Jurkat, Clone E6-1 (cell line): ENCODE measurements around the gene IFT81.
"Not testable (repeated sequence)": the region's sequence is repeated elsewhere in the genome, so short reads cannot be mapped to it uniquely, and the experiment has no call there.

Experiments used
- DNase-seq: peaks from one replicate; pipeline ENCODE4 v3.0.0-alpha.2; 2011; ENCODE audit warnings: low read depth, low spot score
- H3K4me3 ChIP-seq: 2 replicates; pipeline ENCODE4 v1.5.1; 2011; ENCODE audit warnings: mild to moderate bottlenecking, low read length, control low read depth, moderate library complexity

IFT81 gene

GRCh38 chr12:110185626-110186025, 61.5 kb downstream of the IFT81 start:
- no peak overlapping the region for H3K4me3 ChIP-seq
- DNase-seq = no peak

DNA sequence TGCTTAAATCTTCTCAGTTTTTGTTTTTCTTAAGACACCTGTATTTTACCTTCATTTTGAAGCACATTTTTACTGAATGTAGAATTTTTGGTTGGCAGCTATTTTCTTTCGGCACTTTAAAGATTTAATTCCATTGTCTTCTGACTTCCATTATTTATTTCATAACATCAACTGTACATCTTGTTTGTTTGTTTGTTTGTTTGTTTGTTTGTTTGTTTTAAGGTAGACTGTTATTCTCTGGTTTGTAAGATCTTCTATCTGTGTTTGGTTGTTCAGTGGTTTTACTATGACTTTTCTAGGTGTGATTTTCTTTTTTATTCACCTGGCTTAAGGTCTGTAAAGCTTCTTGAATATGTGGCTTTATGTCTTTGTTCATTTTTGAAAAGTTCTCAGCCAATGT, 61.9 kb downstream of the IFT81 start:
- no peak for DNase-seq
- no peak overlapping the region for H3K4me3 ChIP-seq

DNA sequence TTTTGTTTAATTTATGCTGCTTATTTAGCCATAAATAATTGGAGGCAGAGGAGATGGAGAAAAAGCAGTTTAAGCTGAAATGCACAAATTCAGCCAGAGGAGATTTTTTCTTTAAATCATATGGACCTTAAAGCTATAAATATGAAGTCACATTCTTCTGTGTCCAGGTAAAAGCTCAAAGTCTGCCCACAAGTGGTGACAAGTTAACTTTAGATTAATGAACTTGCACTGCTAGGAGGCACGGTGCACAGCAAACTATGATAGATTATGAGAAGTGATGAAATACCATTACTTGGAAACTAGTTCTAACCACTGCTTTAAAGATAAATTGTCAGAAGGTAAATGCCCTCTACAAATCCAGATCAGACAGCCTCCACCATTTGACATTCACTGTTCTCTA, 69.0 kb downstream of the IFT81 start:
- DNase-seq = no peak
- H3K4me3 ChIP-seq = no peak overlapping the region

GRCh38 chr12:110197003-110197402, 72.8 kb downstream of the IFT81 start:
- no peak overlapping the region for H3K4me3 ChIP-seq
- no peak for DNase-seq

DNA sequence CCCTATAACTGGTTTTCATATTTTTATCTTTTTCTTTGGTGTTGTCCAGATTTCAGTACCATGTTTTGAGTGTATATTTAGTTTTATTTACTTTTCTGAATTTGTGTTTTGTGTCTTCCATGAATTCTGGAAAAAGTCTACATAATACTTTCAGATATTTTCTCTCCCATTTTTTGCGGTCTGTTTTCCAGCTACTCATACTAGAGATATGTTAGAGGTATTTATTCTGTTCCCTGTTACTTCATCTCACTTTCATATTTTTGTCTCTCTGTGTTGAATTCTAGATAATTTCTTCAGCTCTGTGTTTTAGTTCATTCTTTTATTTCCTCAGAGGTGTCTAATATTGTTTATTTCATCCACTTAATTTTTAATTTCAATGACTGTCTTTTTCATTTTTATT, 74.2 kb downstream of the IFT81 start:
- DNase-seq = no peak
- no peak overlapping the region for H3K4me3 ChIP-seq

DNA sequence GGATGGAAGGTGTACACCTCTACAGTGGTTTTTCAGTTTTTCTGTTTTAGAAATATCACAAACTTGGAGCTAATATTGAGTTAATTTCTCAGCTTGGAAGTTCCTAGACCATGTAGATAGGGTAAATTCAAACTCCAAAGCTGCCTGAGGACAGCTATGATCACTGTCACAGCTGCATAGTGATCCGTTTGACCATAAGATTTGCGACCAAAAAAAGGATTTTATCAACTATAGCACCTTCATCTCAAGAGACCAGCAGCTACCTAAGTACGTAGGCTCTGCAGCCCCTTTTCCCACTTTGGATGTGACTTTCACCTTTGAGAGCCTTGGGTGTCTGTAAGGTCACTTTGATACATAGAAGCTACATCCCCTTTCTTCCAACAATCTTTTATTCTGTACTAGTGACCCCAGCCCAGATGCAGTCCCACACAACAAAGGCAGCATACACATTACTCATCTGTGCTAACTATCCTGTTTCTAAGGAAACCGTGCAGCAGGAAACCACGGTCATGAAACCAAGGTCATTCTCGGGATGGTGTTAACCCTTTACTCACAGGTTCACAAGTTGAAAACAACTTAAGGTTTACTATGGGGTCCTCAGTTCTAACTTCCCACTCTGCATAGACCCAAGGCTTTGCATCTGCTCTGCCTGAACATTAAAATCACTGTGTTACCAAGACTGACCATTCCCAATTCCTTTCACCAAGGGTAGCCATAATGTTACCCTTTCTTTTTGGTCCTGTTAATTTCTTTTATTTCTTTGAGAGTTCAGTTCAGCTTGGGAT, 75.4 kb downstream of the IFT81 start:
- DNase-seq = peak; percentile 10
- no peak overlapping the region for H3K4me3 ChIP-seq

- DNase-seq = no peak
- H3K4me3 ChIP-seq = no peak overlapping the region
Observed at GRCh38 chr12:110200124-110200417, 75.9 kb downstream of the IFT81 start.

DNA sequence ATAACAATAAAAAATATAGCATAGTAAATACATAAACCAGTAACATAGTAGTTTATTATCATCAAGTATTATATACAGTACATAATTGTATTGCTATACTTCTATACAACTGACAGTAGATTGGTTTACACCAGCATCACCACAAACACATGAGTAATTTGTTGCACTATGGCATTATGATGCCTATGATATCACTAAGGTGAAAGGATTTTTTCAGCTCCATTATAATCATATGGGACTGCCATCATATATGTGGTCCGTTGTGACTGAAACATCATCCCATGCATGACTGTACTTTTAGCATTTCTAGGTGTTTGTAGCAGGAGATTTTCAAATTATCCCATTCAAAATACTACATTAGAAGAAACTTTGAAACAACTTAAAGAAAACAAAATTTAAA, 77.8 kb downstream of the IFT81 start:
- DNase-seq = no peak
- H3K4me3 ChIP-seq = no peak overlapping the region

DNA sequence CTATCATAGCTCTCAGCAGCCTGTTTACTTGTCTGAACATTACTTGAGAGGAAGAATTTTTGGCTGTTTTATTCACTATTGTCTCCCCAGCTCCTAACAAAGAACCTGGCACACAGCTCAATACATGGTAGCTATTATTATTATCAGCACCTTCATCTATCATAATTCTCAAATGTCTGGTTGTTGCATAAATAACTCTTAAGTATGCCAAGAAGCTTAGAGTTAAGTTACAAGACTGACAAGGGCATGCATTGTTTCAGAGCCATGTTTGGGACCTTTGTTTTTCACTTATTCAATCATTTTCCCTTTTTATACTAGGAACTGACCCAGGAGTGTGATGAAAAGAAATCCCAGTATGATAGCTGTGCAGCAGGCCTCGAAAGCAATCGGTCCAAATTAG, 79.4 kb downstream of the IFT81 start:
- DNase-seq = no peak
- no peak overlapping the region for H3K4me3 ChIP-seq

DNA sequence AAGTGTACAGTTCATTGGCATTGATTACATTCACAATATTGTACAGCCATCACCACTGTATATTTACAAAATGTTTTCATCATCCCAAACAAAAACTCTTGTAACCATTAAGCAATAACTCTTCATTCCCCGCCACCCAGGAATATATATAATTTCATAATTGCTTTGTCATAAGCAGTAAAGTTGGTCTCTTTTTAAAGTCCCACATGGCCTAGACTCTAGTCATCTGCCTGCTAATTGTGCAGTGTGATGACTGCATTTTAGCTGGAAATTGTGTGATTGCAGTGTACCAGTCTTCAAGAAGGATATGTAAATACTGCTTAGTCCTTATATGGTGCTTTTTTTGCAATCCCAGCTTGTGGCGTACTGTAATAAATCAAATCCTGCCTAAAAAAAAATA, 81.8 kb downstream of the IFT81 start:
- H3K4me3 ChIP-seq = no peak overlapping the region
- DNase-seq = no peak

- not testable (repeated sequence) for H3K4me3 ChIP-seq, DNase-seq
Observed at GRCh38 chr12:110211639-110212536, 87.7 kb downstream of the IFT81 start.

- no peak for DNase-seq
- no peak overlapping the region for H3K4me3 ChIP-seq
Observed at GRCh38 chr12:110217996-110218674, 94.0 kb downstream of the IFT81 start.

- DNase-seq = no peak
- no peak overlapping the region for H3K4me3 ChIP-seq
Observed at GRCh38 chr12:110222027-110222426, 97.9 kb downstream of the IFT81 start.

DNA sequence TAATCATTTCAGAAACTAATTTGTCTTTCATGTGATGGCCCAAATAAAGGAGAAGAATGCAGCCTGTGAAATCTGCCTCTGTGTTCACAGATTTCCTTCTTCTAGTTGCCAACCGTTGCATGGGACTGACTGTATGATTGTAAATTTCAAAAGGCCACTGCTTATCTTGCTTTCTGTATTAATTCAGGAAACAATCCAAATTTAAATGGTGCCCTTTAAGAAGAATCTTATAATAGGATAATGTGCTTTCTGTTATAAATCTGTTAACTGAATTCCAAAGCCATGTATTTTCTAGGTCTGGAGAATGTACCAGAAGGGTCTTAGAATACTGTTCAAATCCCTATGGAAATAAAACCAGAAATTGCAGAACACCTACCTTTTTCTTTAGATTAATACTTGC, 98.3 kb downstream of the IFT81 start:
- no peak overlapping the region for H3K4me3 ChIP-seq
- no peak for DNase-seq

GRCh38 chr12:110223777-110224378, 99.7 kb downstream of the IFT81 start:
- H3K4me3 ChIP-seq = no peak overlapping the region
- DNase-seq = no peak

GRCh38 chr12:110224379-110225304, 100.5 kb downstream of the IFT81 start:
- no peak overlapping the region for H3K4me3 ChIP-seq
- peak; percentile 5 for DNase-seq

DNA sequence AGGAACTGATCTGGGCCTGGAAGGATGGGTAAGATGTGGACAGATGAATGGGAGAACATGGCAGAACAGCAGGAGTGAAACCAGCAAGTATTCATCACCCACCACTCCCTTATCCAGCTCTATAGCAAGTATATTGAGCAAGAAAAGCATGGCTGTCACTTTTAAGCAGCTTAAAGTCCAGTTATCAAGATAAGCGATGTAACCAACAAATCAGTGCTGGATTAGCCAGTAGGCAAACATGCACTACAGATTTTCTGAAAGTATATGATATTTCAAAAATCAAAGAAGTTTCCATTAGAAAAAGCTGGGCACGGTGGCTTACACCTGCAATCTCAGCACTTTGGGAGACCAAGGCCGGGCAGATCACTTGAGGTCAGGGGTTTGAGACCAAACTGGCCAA, 103.0 kb downstream of the IFT81 start:
- no peak for DNase-seq
- no peak overlapping the region for H3K4me3 ChIP-seq

DNA sequence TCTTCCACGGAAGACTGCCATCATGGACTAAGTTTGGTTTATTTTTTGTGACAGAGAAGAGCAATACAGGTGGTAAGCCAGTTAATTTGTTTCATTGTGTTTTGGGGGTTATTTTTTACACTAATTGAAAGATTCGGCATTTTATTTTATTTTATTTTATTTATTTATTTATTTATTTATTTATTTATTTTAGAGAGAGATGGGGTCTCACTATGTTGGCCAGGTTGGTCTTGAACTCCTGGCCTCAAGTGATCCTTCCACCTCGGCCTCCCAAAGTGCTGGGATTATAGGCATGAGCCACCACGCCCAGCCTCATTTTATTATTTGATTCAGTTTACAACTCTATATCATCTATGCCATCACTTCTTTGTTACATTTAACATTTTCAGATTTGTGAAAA, 104.2 kb downstream of the IFT81 start:
- H3K4me3 ChIP-seq, DNase-seq: not testable (repeated sequence)

DNA sequence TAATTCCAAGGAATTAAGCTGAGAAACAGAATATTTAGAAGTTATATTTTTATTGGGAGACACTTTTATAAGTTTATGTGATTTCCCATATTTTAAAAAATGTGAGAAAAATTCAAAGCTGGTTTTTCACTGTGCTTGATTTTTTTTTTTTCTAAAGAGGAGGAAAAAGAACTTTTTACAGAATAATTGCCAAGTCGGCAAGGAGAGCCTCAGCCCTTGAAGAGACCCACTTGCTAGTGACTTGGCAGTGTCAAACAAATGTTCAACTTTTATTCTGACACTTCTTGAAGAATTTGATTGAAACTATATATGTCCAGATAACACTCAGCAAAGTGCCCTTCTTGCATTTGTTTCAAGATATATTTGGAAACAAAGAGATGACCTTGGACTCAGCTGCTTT, 104.6 kb downstream of the IFT81 start:
- DNase-seq = no peak

More for the DNA sequence above, 104.6 kb downstream of the IFT81 start:
- H3K4me3 ChIP-seq = no peak overlapping the region
